Upper lobe of right lung (tissue), 1 donor: Measurements from ENCODE around the gene EHBP1L1. TPM values are rescaled to one million over a fixed set of nuclear protein-coding genes. Genes with fewer than 3 reads are reported as not detected.

ENCODE experiments used
- ATAC-seq: fragments of 200-7000 bp; cut with Tn5 transposase; one replicate; pipeline ENCODE4 v1.9.1; 2020; ENCODE audit warnings: mild to moderate bottlenecking, moderate library complexity
- DNase-seq: peaks from one replicate; pipeline ENCODE4 v3.0.0-alpha.2; 2020
- H3K27ac ChIP-seq: fragments of 200-600 bp; one replicate; pipeline ENCODE4 v1.8.0; 2022
- H3K27me3 ChIP-seq: fragments of 200-600 bp; one replicate; pipeline ENCODE4 v1.8.0; 2022; ENCODE audit warnings: mild to moderate bottlenecking
- H3K36me3 ChIP-seq: fragments of 200-600 bp; one replicate; pipeline ENCODE4 v1.8.0; 2022
- H3K4me1 ChIP-seq: fragments of 200-600 bp; one replicate; pipeline ENCODE4 v1.8.0; 2022
- H3K4me3 ChIP-seq: fragments of 200-600 bp; one replicate; pipeline ENCODE4 v1.8.0; 2022; ENCODE audit warnings: mild to moderate bottlenecking
- H3K9me3 ChIP-seq: fragments of 200-600 bp; one replicate; pipeline ENCODE4 v1.8.0; 2022
- CTCF ChIP-seq: fragments of 200-600 bp; IDR thresholded peaks from one replicate; pipeline ENCODE4 v1.8.0; 2022; ENCODE audit warnings: antibody characterized with exemption
- intact Hi-C: fragments of 100-400 bp; cut with DNase I; formaldehyde crosslinking; loops from one replicate; pipeline ENCODE4 v1.11.0; 2022
- total RNA-seq: library from RNA; stranded (reverse); fragmentation: NEBNext Ultra II Directional; extraction: Animal tissue kit (Norgen Biotek cat#: 25700); gene quantifications from one replicate; pipeline ENCODE4 v1.2.1, GENCODE V29; 2021
- donor health status: DM: no; HTN: yes; CAD: no; lungs with severe emphysema.

The EHBP1L1 gene
- total RNA-seq, 1 donor from 2014 or later = 88.3 TPM

- H3K36me3 ChIP-seq = peaks cover 85% of the 10 kb centered on the region
- DNase-seq = no peak
- no peak for TF ChIP-seq CTCF
These were observed 43.3 kb upstream of the EHBP1L1 start for GRCh38 chr11:65532388-65533064.

GRCh38 chr11:65535102-65535501 lies 40.8 kb upstream of the EHBP1L1 start:
- no peaks in the 10 kb centered on the region for H3K27me3 ChIP-seq
- TF ChIP-seq CTCF = no peak
- DNase-seq (no peak), ATAC-seq (no peak)
- no peak overlapping the region for H3K4me3 ChIP-seq
- peaks cover 82% of the 10 kb centered on the region for H3K36me3 ChIP-seq
- intact Hi-C loops = no loop called here
- H3K4me1 ChIP-seq = peaks cover 6% of the 10 kb centered on the region
- no peak overlapping the region for H3K27ac ChIP-seq
- no peaks in the 10 kb centered on the region for H3K9me3 ChIP-seq

More at GRCh38 chr11:65532388-65533064, 43.3 kb upstream of the EHBP1L1 start:
- intact Hi-C loops = no loop called here
- H3K4me3 ChIP-seq = no peak overlapping the region
- no peak for ATAC-seq
- H3K9me3 ChIP-seq = no peaks in the 10 kb centered on the region
- H3K27me3 ChIP-seq = no peaks in the 10 kb centered on the region
- no peak overlapping the region for H3K27ac ChIP-seq
- H3K4me1 ChIP-seq = no peaks in the 10 kb centered on the region

- TF ChIP-seq CTCF = no peak
- DNase-seq (no peak), ATAC-seq (no peak)
- no peaks in the 10 kb centered on the region for H3K27me3 ChIP-seq
- H3K4me1 ChIP-seq = peaks cover 15% of the 10 kb centered on the region
- H3K4me3 ChIP-seq = no peak overlapping the region
- H3K27ac ChIP-seq = no peak overlapping the region
- H3K36me3 ChIP-seq = peaks cover 66% of the 10 kb centered on the region
- no peaks in the 10 kb centered on the region for H3K9me3 ChIP-seq
- intact Hi-C loops = no loop called here
These were observed 39.2 kb upstream of the EHBP1L1 start for GRCh38 chr11:65536412-65537295.

- TF ChIP-seq CTCF = no peak
- no peaks in the 10 kb centered on the region for H3K9me3 ChIP-seq
- H3K4me1 ChIP-seq = peaks cover 20% of the 10 kb centered on the region
- intact Hi-C loops = no loop called here
- H3K27ac ChIP-seq = no peak overlapping the region
- H3K4me3 ChIP-seq = no peak overlapping the region
- H3K27me3 ChIP-seq = no peaks in the 10 kb centered on the region
- ATAC-seq (no peak), DNase-seq (no peak)
- peaks cover 60% of the 10 kb centered on the region for H3K36me3 ChIP-seq
These were observed 38.6 kb upstream of the EHBP1L1 start for GRCh38 chr11:65537296-65537597.

- Histone ChIP-seq H3K36me3 (peaks cover 56% of the 10 kb centered on the region), H3K27ac (no peak overlapping the region)
- intact Hi-C loops = no loop called here
These were observed 38.1 kb upstream of the EHBP1L1 start for GRCh38 chr11:65537620-65538231.

More at GRCh38 chr11:65537620-65538231, 38.1 kb upstream of the EHBP1L1 start:
- ATAC-seq = no peak
- no peaks in the 10 kb centered on the region for H3K9me3 ChIP-seq
- no peak for TF ChIP-seq CTCF
- no peak overlapping the region for H3K4me3 ChIP-seq
- H3K4me1 ChIP-seq = peaks cover 24% of the 10 kb centered on the region
- no peak for DNase-seq
- H3K27me3 ChIP-seq = no peaks in the 10 kb centered on the region
